ENCODE measurements around the gene ARL15.

- TF ChIP-seq POLR2AphosphoS5 (IDR thresholded peaks at IDR 0.05; ENCODE audit: borderline replicate concordance, low read depth, low read length) (no peak), EZH2 (IDR thresholded peaks at IDR 0.05) (no peak), FOXP2 (optimal IDR thresholded peaks at IDR 0.05; ENCODE audit: control extremely low read depth, extremely low read length, insufficient read depth) (no peak)
Observed at GRCh38 chr5:53969176-53969730, 341.1 kb downstream of the ARL15 start.
